Panc1 (cell line): ENCODE data around the gene TCTN1. TPM values are rescaled to one million over a fixed set of nuclear protein-coding genes. Genes with fewer than 3 reads are reported as not detected.

Source experiments
- ATAC-seq: fragments of 200-7000 bp; cut with Tn5 transposase; 2 replicates; pipeline ENCODE4 v1.9.1; 2020; ENCODE audit warnings: mild to moderate bottlenecking, moderate library complexity
- BruUV-seq: library from RNA; stranded (reverse); fragments of 400-500 nt; replicated peaks from 2 replicates; lab custom pipeline; 2021; lab: Mats Ljungman, UMichigan
- CTCF ChIA-PET: fragments of 300-600 bp; sonication (Branson Sonifier 250); formaldehyde crosslinking; loops from one replicate; lab custom pipeline; 2022; ENCODE audit warnings: antibody characterized with exemption; lab: Charles Lee
- POLR2A ChIA-PET: fragments of 300-600 bp; sonication (Branson Sonifier 250); formaldehyde crosslinking; loops from one replicate; lab custom pipeline; 2022; ENCODE audit warnings: antibody characterized with exemption; lab: Charles Lee
- DNase-seq: peaks from one replicate; pipeline ENCODE4 v3.0.0-alpha.2; 2010; ENCODE audit warnings: low read depth, low spot score
- H3K27ac ChIP-seq: 2 replicates; pipeline ENCODE4 v1.5.1; 2011; ENCODE audit warnings: mild to moderate bottlenecking, low read length, inconsistent platforms
- H3K27me3 ChIP-seq: fragments of 200-500 bp; sonication (Bioruptor generic); 2 replicates; pipeline ENCODE4 v1.6.0; 2014; ENCODE audit warnings: low read length, inconsistent platforms; ENCODE audit not compliant: control insufficient read depth, insufficient read depth
- H3K36me3 ChIP-seq: fragments of 200-500 bp; sonication (Bioruptor generic); 2 replicates; pipeline ENCODE4 v1.5.1; 2014; ENCODE audit warnings: inconsistent platforms, mild to moderate bottlenecking, low read length, moderate library complexity; ENCODE audit not compliant: control insufficient read depth, insufficient read depth
- H3K4me1 ChIP-seq: 2 replicates; pipeline ENCODE4 v1.5.1; 2011; ENCODE audit warnings: inconsistent platforms, mild to moderate bottlenecking, low read length, moderate library complexity; ENCODE audit not compliant: control insufficient read depth, insufficient read depth
- H3K4me3 ChIP-seq, 2 experiments: 2 replicates each; pipeline ENCODE4 v1.5.1; 2011 to 2012; ENCODE audit warnings: low read depth in 2 of 2, low read length in 2 of 2, mild to moderate bottlenecking in 2 of 2, inconsistent platforms in 1 of 2, moderate library complexity in 1 of 2
- H3K9me3 ChIP-seq: fragments of 200-500 bp; sonication (Bioruptor generic); 2 replicates; pipeline ENCODE4 v1.5.1; 2014; ENCODE audit warnings: low read depth, mild to moderate bottlenecking, inconsistent platforms, low read length, moderate library complexity; ENCODE audit not compliant: control insufficient read depth, insufficient read depth
- POLR2AphosphoS5 ChIP-seq: IDR thresholded peaks from 2 replicates; pipeline ENCODE4 v1.6.1; 2012; ENCODE audit warnings: mild to moderate bottlenecking, low read depth, low read length, moderate library complexity
- REST ChIP-seq, 2 experiments: IDR thresholded peaks; 2 replicates each; pipeline ENCODE4 v1.6.1; 2011 to 2012; ENCODE audit warnings: low read depth in 2 of 2, control low read depth in 1 of 2, low read length in 1 of 2, mild to moderate bottlenecking in 1 of 2, moderate library complexity in 1 of 2; ENCODE audit not compliant: insufficient read depth in 1 of 2
- SIN3A ChIP-seq: IDR thresholded peaks from 2 replicates; pipeline ENCODE4 v1.6.1; 2012; ENCODE audit warnings: low read depth, mild to moderate bottlenecking, low read length, moderate library complexity, borderline replicate concordance; ENCODE audit not compliant: insufficient read depth
- TCF7L2 ChIP-seq: IDR thresholded peaks from 2 replicates; pipeline ENCODE4 v1.6.1; 2011; ENCODE audit warnings: mild to moderate bottlenecking, low read depth, low read length, inconsistent platforms
- in situ Hi-C: cut with HindIII; loops from 2 replicates; pipeline ENCODE4 v1.10.0; 2016; ENCODE audit warnings: low sequenced_read_pairs, low pct_unique_long_range_greater_than_20kb
- intact Hi-C: fragments of 100-400 bp; cut with micrococcal nuclease; formaldehyde crosslinking; loops from one replicate; pipeline ENCODE4 v1.10.0; 2022; ENCODE audit not compliant: unreplicated experiment
- total RNA-seq: library from RNA; stranded (reverse); gene quantifications from one replicate; pipeline ENCODE4 v1.2.1, GENCODE V29; 2021; ENCODE audit not compliant: unreplicated experiment
- TF ChIP-seq, protein P1 (sequence below): fragments of 450-650 bp; IDR thresholded peaks from 2 replicates; pipeline ENCODE4 v1.5.1; 2017; ENCODE audit warnings: mild to moderate bottlenecking

Gene TCTN1
- total RNA-seq, 1 experiment from 2014 or later = 28.5 TPM

DNA sequence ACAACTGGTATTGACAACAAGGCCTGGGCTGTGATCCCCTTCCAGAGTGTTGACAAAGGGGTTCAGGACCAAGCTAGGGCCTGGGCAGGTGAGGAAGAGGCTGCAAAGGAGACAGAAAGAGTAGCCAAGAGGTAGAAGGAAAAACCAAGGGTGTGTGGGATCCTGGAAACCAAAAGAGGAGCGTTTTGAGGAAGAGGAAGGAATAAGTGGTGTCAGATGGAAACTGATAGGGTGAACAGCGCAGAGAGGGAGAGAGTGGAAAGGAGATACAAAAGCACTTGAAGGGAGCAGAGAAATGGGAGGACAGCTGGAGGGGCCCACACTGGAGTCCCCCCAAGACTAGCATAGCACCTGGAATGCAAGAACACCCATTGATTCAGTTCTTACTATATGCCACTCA is 83.3 kb downstream of the TCTN1 start:
- Histone ChIP-seq H3K4me3 (no peak overlapping the region), H3K27me3 (no peaks in the 10 kb centered on the region), H3K4me1 (no peaks in the 10 kb centered on the region), H3K9me3 (no peaks in the 10 kb centered on the region), H3K27ac (no peak overlapping the region), H3K36me3 (no peaks in the 10 kb centered on the region)
- no peak for ATAC-seq
- in situ Hi-C loops = no loop called here
- ChIA-PET CTCF (interaction anchor here (0.7 kb wide), 1 partner anchor 1782 kb away, joined by 3 read pairs; no protein-coding TSS in a partner anchor), POLR2A (no interaction called here)
- DNase-seq = no peak
- BruUV-seq = no TSS peak
- no peak for TF ChIP-seq TCF7L2
- no peak for TF ChIP-seq SIN3A
- TF ChIP-seq POLR2AphosphoS5 = no peak
- TF ChIP-seq, protein P1, sequence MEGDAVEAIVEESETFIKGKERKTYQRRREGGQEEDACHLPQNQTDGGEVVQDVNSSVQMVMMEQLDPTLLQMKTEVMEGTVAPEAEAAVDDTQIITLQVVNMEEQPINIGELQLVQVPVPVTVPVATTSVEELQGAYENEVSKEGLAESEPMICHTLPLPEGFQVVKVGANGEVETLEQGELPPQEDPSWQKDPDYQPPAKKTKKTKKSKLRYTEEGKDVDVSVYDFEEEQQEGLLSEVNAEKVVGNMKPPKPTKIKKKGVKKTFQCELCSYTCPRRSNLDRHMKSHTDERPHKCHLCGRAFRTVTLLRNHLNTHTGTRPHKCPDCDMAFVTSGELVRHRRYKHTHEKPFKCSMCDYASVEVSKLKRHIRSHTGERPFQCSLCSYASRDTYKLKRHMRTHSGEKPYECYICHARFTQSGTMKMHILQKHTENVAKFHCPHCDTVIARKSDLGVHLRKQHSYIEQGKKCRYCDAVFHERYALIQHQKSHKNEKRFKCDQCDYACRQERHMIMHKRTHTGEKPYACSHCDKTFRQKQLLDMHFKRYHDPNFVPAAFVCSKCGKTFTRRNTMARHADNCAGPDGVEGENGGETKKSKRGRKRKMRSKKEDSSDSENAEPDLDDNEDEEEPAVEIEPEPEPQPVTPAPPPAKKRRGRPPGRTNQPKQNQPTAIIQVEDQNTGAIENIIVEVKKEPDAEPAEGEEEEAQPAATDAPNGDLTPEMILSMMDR = no peak
- no peak for TF ChIP-seq REST (IDR thresholded peaks at IDR 0.05; ENCODE audit: insufficient read depth in 1 of 2, low read depth in 2 of 2, low read length in 1 of 2)
- intact Hi-C loops = loop anchor here (10.0 kb wide), 1 partner anchor 82 kb away; the partner anchor contains the start of gene TCTN1

DNA sequence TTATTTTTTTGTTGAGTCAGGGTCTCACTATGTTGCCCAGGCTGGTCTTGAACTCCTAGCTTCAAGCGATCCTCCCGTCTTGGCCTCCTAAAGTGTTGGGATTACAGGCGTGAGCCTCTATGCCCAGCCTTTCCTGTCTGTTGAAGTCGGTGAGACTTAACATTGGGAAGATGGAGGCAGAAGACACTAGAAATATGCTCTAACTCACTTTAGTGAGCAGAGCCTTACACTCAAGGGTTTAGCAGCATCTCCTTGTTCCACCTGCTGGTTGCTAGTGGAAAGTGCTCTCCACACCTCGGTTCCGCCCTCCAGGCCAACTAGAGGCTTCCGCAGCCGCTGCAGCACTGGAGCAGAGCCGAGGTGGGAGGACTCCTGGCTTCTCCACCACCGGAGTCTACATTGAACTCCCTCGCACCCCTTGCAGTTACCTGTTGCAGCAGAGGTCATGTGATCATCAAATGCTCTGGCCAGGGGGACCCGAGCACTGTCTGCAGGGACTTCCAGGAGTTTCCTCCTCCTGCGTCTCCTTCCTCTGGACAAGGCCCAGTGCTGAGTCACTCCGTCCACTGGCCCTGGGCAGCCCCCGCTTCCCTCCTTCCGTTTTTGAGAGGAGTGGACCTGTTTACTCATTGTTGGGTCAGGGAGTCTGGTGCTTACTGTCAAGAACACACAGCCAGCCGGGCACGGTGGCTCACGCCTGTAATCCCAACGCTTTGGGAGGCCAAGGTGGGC is 84.4 kb downstream of the TCTN1 start:
- CTCF ChIA-PET = interaction anchor here (0.7 kb wide), 1 partner anchor 1783 kb away, joined by 3 read pairs; no protein-coding TSS in a partner anchor
- peak; percentile 98 for ATAC-seq
- intact Hi-C loops (loop anchor here (10.0 kb wide), 1 partner anchor 84 kb away; the partner anchor contains the start of gene TCTN1), in situ Hi-C loops (no loop called here)
- peak; percentile 69 for DNase-seq
- Histone ChIP-seq H3K27me3 (no peaks in the 10 kb centered on the region), H3K9me3 (no peaks in the 10 kb centered on the region), H3K4me3 (peak overlapping the region in 1 of 2 experiments; percentile 33; a peak in 2 of 4 replicates), H3K4me1 (no peaks in the 10 kb centered on the region), H3K27ac (no peak overlapping the region), H3K36me3 (no peaks in the 10 kb centered on the region)
- no TSS peak for BruUV-seq
- TF ChIP-seq, protein P1 = peak; percentile 87
- TF ChIP-seq TCF7L2 (no peak), SIN3A (no peak)
- POLR2A ChIA-PET = no interaction called here

Other genes with a start within 250 kb of the TCTN1 start
- gene ANAPC7, start 210.4 kb upstream of the TCTN1 start, total RNA-seq = 85.8 TPM
- gene ARPC3, start 163.8 kb upstream of the TCTN1 start, total RNA-seq = 319 TPM
- gene GPN3, start 145.9 kb upstream of the TCTN1 start, total RNA-seq = 39.0 TPM
- 22.3 TPM for gene FAM216A, start 145.3 kb upstream of the TCTN1 start, total RNA-seq
- gene VPS29, start 112.0 kb upstream of the TCTN1 start, total RNA-seq = 128 TPM
- gene RAD9B, start 111.8 kb upstream of the TCTN1 start, total RNA-seq = 0.98 TPM
- gene PPTC7, start 30.8 kb upstream of the TCTN1 start, total RNA-seq = 18.4 TPM
- 0.87 TPM for gene HVCN1, start 75.0 kb downstream of the TCTN1 start, total RNA-seq
- 219 TPM for gene PPP1CC, start 128.8 kb downstream of the TCTN1 start, total RNA-seq
- not detected for gene CCDC63, start 232.9 kb downstream of the TCTN1 start, total RNA-seq